Suprapubic skin (tissue), 4 donors: Measurements from ENCODE around the gene MTCL1.

Source experiments
- EP300 ChIP-seq: sonication (generic); formaldehyde crosslinking; IDR thresholded peaks from one replicate; pipeline ENCODE4 v1.6.1; 2017; ENCODE audit warnings: antibody characterized with exemption
- POLR2AphosphoS5 ChIP-seq, 3 donors: sonication (generic); formaldehyde crosslinking; IDR thresholded peaks; one replicate each; pipeline ENCODE4 v1.6.1; 2017; ENCODE audit warnings: antibody characterized with exemption in 3 of 3
- TF ChIP-seq, protein P1 (sequence below), 2 donors: fragments of 200-600 bp in 1 of 2; fragments of 450-650 bp in 1 of 2; sonication (generic) in 1 of 2; IDR thresholded peaks; one replicate each; pipeline ENCODE4 v1.5.1; 2016 to 2019; ENCODE audit warnings: antibody characterized with exemption in 2 of 2, mild to moderate bottlenecking in 1 of 2, moderate library complexity in 1 of 2

GRCh38 chr18:8788503-8789429, 83.4 kb downstream of the MTCL1 start:
- no peak for TF ChIP-seq POLR2AphosphoS5 (IDR thresholded peaks at IDR 0.05)
- TF ChIP-seq EP300, result no peak
- TF ChIP-seq, protein P1, sequence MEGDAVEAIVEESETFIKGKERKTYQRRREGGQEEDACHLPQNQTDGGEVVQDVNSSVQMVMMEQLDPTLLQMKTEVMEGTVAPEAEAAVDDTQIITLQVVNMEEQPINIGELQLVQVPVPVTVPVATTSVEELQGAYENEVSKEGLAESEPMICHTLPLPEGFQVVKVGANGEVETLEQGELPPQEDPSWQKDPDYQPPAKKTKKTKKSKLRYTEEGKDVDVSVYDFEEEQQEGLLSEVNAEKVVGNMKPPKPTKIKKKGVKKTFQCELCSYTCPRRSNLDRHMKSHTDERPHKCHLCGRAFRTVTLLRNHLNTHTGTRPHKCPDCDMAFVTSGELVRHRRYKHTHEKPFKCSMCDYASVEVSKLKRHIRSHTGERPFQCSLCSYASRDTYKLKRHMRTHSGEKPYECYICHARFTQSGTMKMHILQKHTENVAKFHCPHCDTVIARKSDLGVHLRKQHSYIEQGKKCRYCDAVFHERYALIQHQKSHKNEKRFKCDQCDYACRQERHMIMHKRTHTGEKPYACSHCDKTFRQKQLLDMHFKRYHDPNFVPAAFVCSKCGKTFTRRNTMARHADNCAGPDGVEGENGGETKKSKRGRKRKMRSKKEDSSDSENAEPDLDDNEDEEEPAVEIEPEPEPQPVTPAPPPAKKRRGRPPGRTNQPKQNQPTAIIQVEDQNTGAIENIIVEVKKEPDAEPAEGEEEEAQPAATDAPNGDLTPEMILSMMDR (IDR thresholded peaks at IDR 0.05), result no peak
